Measurements from ENCODE around the gene CNGB1.

DNA sequence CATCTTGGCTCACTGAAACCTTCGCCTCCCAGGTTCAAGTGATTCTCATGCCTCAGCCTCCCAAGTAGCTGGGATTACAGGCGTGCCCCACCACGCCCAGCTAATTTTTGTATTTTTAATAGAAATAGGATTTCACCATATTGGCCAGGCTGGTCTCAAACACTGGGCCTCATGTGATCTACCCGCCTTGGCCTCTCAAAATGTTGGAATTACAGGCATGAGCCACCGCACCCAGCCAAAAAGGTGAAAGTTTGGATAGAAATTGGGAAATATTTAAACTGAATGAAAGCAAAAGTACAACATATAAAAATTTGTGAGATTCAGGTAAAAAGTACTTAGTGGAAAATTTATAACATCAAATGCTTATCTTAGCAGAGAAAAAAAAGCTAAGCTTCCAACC, 115.7 kb downstream of the CNGB1 start:
- TF ChIP-seq, protein P1, sequence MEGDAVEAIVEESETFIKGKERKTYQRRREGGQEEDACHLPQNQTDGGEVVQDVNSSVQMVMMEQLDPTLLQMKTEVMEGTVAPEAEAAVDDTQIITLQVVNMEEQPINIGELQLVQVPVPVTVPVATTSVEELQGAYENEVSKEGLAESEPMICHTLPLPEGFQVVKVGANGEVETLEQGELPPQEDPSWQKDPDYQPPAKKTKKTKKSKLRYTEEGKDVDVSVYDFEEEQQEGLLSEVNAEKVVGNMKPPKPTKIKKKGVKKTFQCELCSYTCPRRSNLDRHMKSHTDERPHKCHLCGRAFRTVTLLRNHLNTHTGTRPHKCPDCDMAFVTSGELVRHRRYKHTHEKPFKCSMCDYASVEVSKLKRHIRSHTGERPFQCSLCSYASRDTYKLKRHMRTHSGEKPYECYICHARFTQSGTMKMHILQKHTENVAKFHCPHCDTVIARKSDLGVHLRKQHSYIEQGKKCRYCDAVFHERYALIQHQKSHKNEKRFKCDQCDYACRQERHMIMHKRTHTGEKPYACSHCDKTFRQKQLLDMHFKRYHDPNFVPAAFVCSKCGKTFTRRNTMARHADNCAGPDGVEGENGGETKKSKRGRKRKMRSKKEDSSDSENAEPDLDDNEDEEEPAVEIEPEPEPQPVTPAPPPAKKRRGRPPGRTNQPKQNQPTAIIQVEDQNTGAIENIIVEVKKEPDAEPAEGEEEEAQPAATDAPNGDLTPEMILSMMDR (IDR thresholded peaks at IDR 0.05), result no peak
- no peak for TF ChIP-seq POLR2A (IDR thresholded peaks at IDR 0.05)

Measured in Peyer's patch (tissue), 4 donors.